SK-N-SH (cell line): ENCODE results near the gene GLUL. TPM values are rescaled to one million over a fixed set of nuclear protein-coding genes. Genes with fewer than 3 reads are reported as not detected.

Experiments
- CTCF ChIA-PET: fragments of 300-600, 350-600 bp; formaldehyde crosslinking; extraction: SDS; loops from one replicate; lab custom pipeline; 2021; lab: Yijun Ruan, JAX
- POLR2A ChIA-PET: fragments of 350-600 bp; sonication (Branson Sonifier 250); formaldehyde crosslinking; extraction: SDS; loops from one replicate; lab custom pipeline; 2020; ENCODE audit warnings: antibody characterized with exemption, inconsistent platforms; lab: Yijun Ruan, JAX
- DNase-seq: peaks from one replicate; pipeline ENCODE4 v3.0.0; 2012
- H2AFZ ChIP-seq: fragments of 200-600 bp; sonication (generic); 2 replicates; pipeline ENCODE4 v1.8.1; 2016; ENCODE audit warnings: antibody characterized with exemption, mild to moderate bottlenecking, low read depth
- H3F3A ChIP-seq: fragments of 200-600 bp; sonication (generic); replicated peaks from 2 replicates; pipeline ENCODE3; 2016; ENCODE audit warnings: antibody characterized with exemption, mild to moderate bottlenecking; ENCODE audit not compliant: insufficient read depth
- H3K27ac ChIP-seq, 2 experiments: fragments of 200-500 bp in 1 of 2; fragments of 200-600 bp in 1 of 2; sonication (Bioruptor generic) in 1 of 2; sonication (generic), shearing (Covaris generic) in 1 of 2; 2 replicates each; pipeline versions ENCODE4 v1.5.1 to v1.6.1; 2014 to 2016; ENCODE audit warnings: low read depth in 2 of 2, inconsistent platforms in 1 of 2, low read length in 1 of 2, mild to moderate bottlenecking in 1 of 2, mixed read lengths in 1 of 2
- H3K27me3 ChIP-seq: fragments of 200-600 bp; sonication (generic), shearing (Covaris generic); 2 replicates; pipeline ENCODE4 v1.6.1; 2016; ENCODE audit warnings: mixed run types; ENCODE audit not compliant: insufficient read depth
- H3K36me3 ChIP-seq, 2 experiments: fragments of 200-500 bp in 1 of 2; fragments of 200-600 bp in 1 of 2; sonication (Bioruptor generic) in 1 of 2; sonication (generic) in 1 of 2; replicated peaks in 1 of 2; 2 replicates each; pipeline versions ENCODE3 to v1.5.1; 2014 to 2016; ENCODE audit warnings: low read length in 1 of 2, mild to moderate bottlenecking in 1 of 2; ENCODE audit not compliant: insufficient read depth in 2 of 2, control insufficient read depth in 1 of 2
- H3K4me1 ChIP-seq, 2 experiments: fragments of 200-500 bp in 1 of 2; fragments of 200-600 bp in 1 of 2; sonication (Bioruptor generic) in 1 of 2; sonication (generic), shearing (Covaris generic) in 1 of 2; 2 replicates each; pipeline versions ENCODE4 v1.5.1 to v1.6.1; 2014 to 2016; ENCODE audit warnings: low read depth in 1 of 2, low read length in 1 of 2, mixed run types in 1 of 2; ENCODE audit not compliant: insufficient read depth in 2 of 2, control insufficient read depth in 1 of 2
- H3K4me2 ChIP-seq: fragments of 200-600 bp; sonication (generic), shearing (Covaris generic); 2 replicates; pipeline ENCODE4 v1.6.1; 2017; ENCODE audit warnings: mixed run types
- H3K4me3 ChIP-seq, 2 experiments: fragments of 200-500 bp in 1 of 2; fragments of 200-600 bp in 1 of 2; sonication (Bioruptor generic) in 1 of 2; sonication (generic), shearing (Covaris generic) in 1 of 2; 2 replicates each; pipeline versions ENCODE4 v1.5.1 to v1.8.1; 2014 to 2016; ENCODE audit warnings: low read depth in 2 of 2, inconsistent platforms in 1 of 2, low read length in 1 of 2, mild to moderate bottlenecking in 1 of 2, mixed read lengths in 1 of 2, moderate library complexity in 1 of 2
- H3K79me2 ChIP-seq: fragments of 200-600 bp; sonication (generic); 2 replicates; pipeline ENCODE4 v1.8.1; 2017; ENCODE audit warnings: mild to moderate bottlenecking; ENCODE audit not compliant: insufficient read depth
- H3K9ac ChIP-seq: fragments of 200-600 bp; sonication (generic); 2 replicates; pipeline ENCODE4 v1.6.1; 2017; ENCODE audit warnings: mixed run types
- H3K9me2 ChIP-seq: fragments of 200-600 bp; sonication (generic); 2 replicates; pipeline ENCODE4 v1.6.1; 2017; ENCODE audit warnings: mixed run types
- H3K9me3 ChIP-seq: fragments of 200-600 bp; sonication (generic); 2 replicates; pipeline ENCODE4 v1.6.1; 2017; ENCODE audit warnings: mixed run types, mild to moderate bottlenecking, moderate library complexity
- H4K20me1 ChIP-seq: fragments of 200-600 bp; sonication (generic); 2 replicates; pipeline ENCODE4 v1.6.1; 2017; ENCODE audit warnings: mild to moderate bottlenecking, mixed run types; ENCODE audit not compliant: insufficient read depth
- FOSL2 ChIP-seq: IDR thresholded peaks from 2 replicates; pipeline ENCODE4 v1.4.0; 2012; ENCODE audit warnings: low read depth, mild to moderate bottlenecking, moderate library complexity, borderline replicate concordance
- GABPA ChIP-seq: IDR thresholded peaks from 2 replicates; pipeline ENCODE4 v1.4.0; 2012; ENCODE audit warnings: low read depth, mild to moderate bottlenecking
- JUND ChIP-seq: IDR thresholded peaks from 2 replicates; pipeline ENCODE4 v1.4.0; 2012
- MXI1 ChIP-seq: IDR thresholded peaks from 2 replicates; pipeline ENCODE4 v1.6.1; 2012; ENCODE audit warnings: mild to moderate bottlenecking, low read depth, low read length, improper control_type of control experiment
- NFIC ChIP-seq: IDR thresholded peaks from 2 replicates; pipeline ENCODE4 v1.4.0; 2012; ENCODE audit warnings: borderline replicate concordance
- NRF1 ChIP-seq: IDR thresholded peaks from 2 replicates; pipeline ENCODE4 v1.6.1; 2012; ENCODE audit warnings: low read depth, mild to moderate bottlenecking, low read length
- RAD21 ChIP-seq: IDR thresholded peaks from 2 replicates; pipeline ENCODE4 v1.6.1; 2012; ENCODE audit warnings: mild to moderate bottlenecking, low read length
- RFX5 ChIP-seq: IDR thresholded peaks from 2 replicates; pipeline ENCODE4 v1.6.1; 2012; ENCODE audit warnings: mild to moderate bottlenecking, improper control_type of control experiment, low read length
- RXRA ChIP-seq: IDR thresholded peaks from 2 replicates; pipeline ENCODE4 v1.4.0; 2012; ENCODE audit warnings: low read depth, mild to moderate bottlenecking, borderline replicate concordance
- SMC3 ChIP-seq: IDR thresholded peaks from 2 replicates; pipeline ENCODE4 v1.6.1; 2012; ENCODE audit warnings: low read depth, low read length, improper control_type of control experiment
- TEAD4 ChIP-seq: IDR thresholded peaks from 2 replicates; pipeline ENCODE4 v1.4.0; 2012; ENCODE audit warnings: mild to moderate bottlenecking, borderline replicate concordance; ENCODE audit not compliant: insufficient read depth
- WGBS: methylation state at CpG from one replicate; pipeline ENCODE4 v1.1.6; 2017; ENCODE audit warnings: low lambda C conversion rate; 5-methylcytosine and 5-hydroxymethylcytosine counted together
- polyA plus RNA-seq, 3 experiments: library from polyadenylated mRNA; depleted of rRNA; stranded (reverse); fragments of >200 nt; gene quantifications; 2 replicates each; pipeline ENCODE4 v1.2.3, GENCODE V29; 2012
- TF ChIP-seq, protein P1 (sequence below): IDR thresholded peaks from 2 replicates; pipeline ENCODE4 v1.4.0; 2012; ENCODE audit warnings: low read depth, borderline replicate concordance
- TF ChIP-seq, protein P2 (sequence below): IDR thresholded peaks from 2 replicates; pipeline ENCODE4; 2012
- TF ChIP-seq, protein P3 (sequence below): fragments of 150-350 bp; IDR thresholded peaks from 2 replicates; pipeline ENCODE4 v1.6.1; 2016; ENCODE audit warnings: mild to moderate bottlenecking, low read depth, low read length

GLUL gene
- polyA plus RNA-seq, 1 of the 3 experiments (the other 2 are of a cell fraction) = 107 TPM

DNA sequence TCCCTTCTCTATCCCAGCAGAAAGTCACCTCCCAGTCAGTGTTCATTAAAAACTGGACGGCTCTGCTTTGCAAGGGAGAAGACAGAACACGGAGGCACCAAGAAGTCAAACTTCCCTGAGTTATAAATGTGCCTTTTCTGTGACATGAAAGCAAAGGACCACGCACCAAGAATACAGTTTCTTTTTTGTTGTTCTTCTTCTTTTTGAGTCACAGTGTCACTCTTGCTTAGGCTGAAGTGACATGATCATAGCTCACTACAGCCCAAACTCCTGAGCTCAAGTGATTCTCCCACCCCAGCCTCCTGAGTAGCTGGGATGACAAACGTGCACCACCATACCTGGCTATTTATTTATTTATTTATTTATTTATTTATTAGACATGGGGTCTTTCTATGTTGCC lies 22.7 kb downstream of the GLUL start:
- ChIA-PET POLR2A (no interaction called here), CTCF (interaction anchor here (0.6 kb wide), 1 partner anchor 48 kb away, joined by 3 read pairs; no protein-coding TSS in a partner anchor)
- H3K27ac ChIP-seq = no peak overlapping the region
- no peak for DNase-seq
- no peaks in the 10 kb centered on the region for H3K36me3 ChIP-seq
- H3K9me2 ChIP-seq = no peaks in the 10 kb centered on the region
- no peaks in the 10 kb centered on the region for H3F3A ChIP-seq
- no peaks in the 10 kb centered on the region; the same call in 1 of the 2 replicates for H3K27me3 ChIP-seq
- H3K4me1 ChIP-seq = no peaks in the 10 kb centered on the region
- 49% methylated on average over 4 of the region's 4 CpGs for WGBS
- no peak overlapping the region for H2AFZ ChIP-seq
- H4K20me1 ChIP-seq = no peaks in the 10 kb centered on the region
- no peaks in the 10 kb centered on the region for H3K79me2 ChIP-seq
- TF ChIP-seq, protein P1, sequence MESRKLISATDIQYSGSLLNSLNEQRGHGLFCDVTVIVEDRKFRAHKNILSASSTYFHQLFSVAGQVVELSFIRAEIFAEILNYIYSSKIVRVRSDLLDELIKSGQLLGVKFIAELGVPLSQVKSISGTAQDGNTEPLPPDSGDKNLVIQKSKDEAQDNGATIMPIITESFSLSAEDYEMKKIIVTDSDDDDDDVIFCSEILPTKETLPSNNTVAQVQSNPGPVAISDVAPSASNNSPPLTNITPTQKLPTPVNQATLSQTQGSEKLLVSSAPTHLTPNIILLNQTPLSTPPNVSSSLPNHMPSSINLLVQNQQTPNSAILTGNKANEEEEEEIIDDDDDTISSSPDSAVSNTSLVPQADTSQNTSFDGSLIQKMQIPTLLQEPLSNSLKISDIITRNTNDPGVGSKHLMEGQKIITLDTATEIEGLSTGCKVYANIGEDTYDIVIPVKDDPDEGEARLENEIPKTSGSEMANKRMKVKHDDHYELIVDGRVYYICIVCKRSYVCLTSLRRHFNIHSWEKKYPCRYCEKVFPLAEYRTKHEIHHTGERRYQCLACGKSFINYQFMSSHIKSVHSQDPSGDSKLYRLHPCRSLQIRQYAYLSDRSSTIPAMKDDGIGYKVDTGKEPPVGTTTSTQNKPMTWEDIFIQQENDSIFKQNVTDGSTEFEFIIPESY = no peak
- TF ChIP-seq RFX5 (no peak), SMC3 (no peak), FOSL2 (no peak), RXRA (no peak), NFIC (no peak), NRF1 (no peak), MXI1 (no peak)
- TF ChIP-seq, protein P2, sequence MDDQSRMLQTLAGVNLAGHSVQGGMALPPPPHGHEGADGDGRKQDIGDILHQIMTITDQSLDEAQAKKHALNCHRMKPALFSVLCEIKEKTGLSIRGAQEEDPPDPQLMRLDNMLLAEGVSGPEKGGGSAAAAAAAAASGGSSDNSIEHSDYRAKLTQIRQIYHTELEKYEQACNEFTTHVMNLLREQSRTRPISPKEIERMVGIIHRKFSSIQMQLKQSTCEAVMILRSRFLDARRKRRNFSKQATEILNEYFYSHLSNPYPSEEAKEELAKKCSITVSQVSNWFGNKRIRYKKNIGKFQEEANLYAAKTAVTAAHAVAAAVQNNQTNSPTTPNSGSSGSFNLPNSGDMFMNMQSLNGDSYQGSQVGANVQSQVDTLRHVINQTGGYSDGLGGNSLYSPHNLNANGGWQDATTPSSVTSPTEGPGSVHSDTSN = no peak
- TF ChIP-seq, all 33 proteins: peak for 0
- no peaks in the 10 kb centered on the region for H3K9me3 ChIP-seq
- H3K9ac ChIP-seq = no peak overlapping the region
- no peak overlapping the region for H3K4me2 ChIP-seq
- no peak overlapping the region for H3K4me3 ChIP-seq

DNA sequence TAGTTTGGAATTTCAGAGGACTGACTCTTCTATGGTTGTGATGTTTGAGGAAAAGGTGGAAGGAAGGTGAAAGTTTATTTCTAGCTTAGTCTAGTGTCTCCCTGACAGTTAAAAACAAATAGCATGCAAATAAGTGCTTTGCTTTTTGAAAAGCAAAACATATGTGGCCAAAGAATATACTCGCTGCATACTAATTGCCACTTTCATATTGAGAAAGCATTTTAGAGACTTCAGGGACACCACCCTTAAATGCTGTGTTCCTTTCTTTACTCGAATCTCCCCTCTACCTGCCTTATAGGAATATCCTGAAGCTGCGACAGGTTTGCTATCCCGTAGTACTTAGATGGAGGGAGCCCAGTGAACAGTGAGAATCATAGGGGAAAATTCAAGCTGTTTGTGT lies 23.2 kb downstream of the GLUL start:
- ChIA-PET POLR2A (no interaction called here), CTCF (interaction anchor here (0.6 to 1.6 kb wide), 2 partner anchors 28 to 47 kb away, joined by 3 to 4 read pairs; no protein-coding TSS in a partner anchor)
- Histone ChIP-seq H3K27ac (no peak overlapping the region), H3K9ac (no peak overlapping the region), H3K4me1 (no peaks in the 10 kb centered on the region), H4K20me1 (no peaks in the 10 kb centered on the region), H2AFZ (no peak overlapping the region), H3K79me2 (no peaks in the 10 kb centered on the region), H3K36me3 (no peaks in the 10 kb centered on the region), H3K27me3 (no peaks in the 10 kb centered on the region; the same call in 1 of the 2 replicates), H3K9me2 (no peaks in the 10 kb centered on the region), H3K9me3 (no peaks in the 10 kb centered on the region), H3F3A (no peaks in the 10 kb centered on the region), H3K4me2 (no peak overlapping the region), H3K4me3 (no peak overlapping the region)
- WGBS = 55% methylated on average over 4 of the region's 4 CpGs
- DNase-seq = no peak
- TF ChIP-seq FOSL2 = no peak
- TF ChIP-seq, protein P3, sequence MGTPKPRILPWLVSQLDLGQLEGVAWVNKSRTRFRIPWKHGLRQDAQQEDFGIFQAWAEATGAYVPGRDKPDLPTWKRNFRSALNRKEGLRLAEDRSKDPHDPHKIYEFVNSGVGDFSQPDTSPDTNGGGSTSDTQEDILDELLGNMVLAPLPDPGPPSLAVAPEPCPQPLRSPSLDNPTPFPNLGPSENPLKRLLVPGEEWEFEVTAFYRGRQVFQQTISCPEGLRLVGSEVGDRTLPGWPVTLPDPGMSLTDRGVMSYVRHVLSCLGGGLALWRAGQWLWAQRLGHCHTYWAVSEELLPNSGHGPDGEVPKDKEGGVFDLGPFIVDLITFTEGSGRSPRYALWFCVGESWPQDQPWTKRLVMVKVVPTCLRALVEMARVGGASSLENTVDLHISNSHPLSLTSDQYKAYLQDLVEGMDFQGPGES = no peak
- no peak for TF ChIP-seq RAD21
- no peak for TF ChIP-seq GABPA
- no peak for TF ChIP-seq SMC3
- TF ChIP-seq TEAD4 = no peak
- TF ChIP-seq JUND = no peak
